Ammon's horn (tissue), 1 donor: Measurements from ENCODE around the gene ZC3HAV1.
"Not testable (repeated sequence)": the region's sequence is repeated elsewhere in the genome, so short reads cannot be mapped to it uniquely, and the experiment has no call there.

Experiments
- DNase-seq: peaks from one replicate; pipeline ENCODE4 v3.0.0-alpha.2; 2016; ENCODE audit warnings: low spot score

Gene ZC3HAV1

DNA sequence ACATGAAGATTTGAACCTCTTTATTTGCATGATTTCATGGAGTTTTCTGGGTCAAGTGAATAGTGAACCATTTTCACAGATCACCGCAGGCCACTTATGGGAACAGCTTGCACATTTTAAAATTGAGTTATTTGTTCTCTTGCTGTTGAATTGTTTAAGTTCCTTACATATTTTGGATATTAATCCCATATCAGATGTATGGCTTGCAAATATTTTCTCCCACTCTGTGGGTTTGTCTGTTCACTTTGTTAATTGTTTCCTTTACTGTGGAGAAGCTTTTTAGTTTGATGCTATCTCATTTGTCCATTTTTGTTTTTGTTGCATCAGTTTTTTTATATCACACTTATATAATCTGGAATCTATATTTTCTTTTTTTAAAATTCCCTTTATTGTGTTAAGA is 59.6 kb downstream of the ZC3HAV1 start:
- no peak for DNase-seq

DNA sequence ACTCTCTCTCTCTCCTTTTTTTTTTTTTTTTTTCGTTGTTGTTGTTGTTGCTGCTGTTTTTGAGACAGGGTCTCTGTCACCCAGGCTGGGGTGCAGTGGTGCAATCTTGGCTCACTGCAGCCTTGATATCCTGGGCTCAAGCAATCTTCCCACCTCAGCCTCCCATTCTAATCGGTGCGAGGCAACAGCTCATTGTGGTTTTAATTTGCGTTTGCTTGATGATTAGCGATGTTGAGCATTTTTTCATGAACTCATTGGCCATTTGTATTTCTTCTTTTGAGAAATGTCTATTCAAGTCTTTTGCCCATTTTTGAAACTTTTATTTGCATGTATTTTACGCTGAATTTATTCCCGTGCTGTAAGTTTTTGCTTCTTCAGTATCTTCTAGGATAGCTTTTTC is 60.4 kb downstream of the ZC3HAV1 start:
- no peak for DNase-seq

DNA sequence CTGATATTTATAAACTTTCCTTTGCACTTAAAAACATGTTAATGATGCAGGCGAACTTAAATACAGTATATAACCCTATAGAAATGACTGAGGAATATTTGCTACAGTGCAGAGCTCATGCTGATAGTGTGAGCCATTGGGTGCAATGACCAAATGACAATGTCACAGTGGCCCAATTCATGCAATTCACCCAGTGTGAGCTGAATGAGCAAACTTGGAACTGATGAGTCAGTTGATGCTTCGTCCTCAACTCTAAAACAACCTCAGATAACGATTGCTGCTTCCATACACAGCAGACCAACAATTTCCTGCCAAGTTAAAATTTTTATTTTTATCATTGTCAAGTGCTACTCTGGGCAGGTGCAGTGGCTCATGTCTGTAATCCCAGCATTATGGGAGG is 61.5 kb downstream of the ZC3HAV1 start:
- DNase-seq, result no peak

DNA sequence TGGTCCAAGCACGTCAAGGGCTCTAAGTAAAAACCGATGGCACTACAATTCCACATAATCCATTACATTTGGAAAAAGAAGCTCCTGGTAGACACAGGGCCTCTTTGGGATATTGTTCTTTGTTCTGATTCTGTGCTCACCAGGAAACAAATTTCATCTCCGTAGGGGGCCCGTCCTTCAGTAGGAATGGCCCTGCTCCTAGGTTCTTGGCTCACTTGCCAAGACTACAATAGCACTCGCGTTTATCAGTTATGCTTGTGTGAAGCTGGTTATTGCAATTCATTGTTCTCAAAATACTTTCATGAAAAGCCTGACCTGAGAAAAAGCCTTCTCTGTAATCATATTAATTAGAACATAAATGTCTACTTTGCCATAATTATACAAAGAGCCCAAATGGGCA is 63.4 kb downstream of the ZC3HAV1 start:
- no peak for DNase-seq

DNA sequence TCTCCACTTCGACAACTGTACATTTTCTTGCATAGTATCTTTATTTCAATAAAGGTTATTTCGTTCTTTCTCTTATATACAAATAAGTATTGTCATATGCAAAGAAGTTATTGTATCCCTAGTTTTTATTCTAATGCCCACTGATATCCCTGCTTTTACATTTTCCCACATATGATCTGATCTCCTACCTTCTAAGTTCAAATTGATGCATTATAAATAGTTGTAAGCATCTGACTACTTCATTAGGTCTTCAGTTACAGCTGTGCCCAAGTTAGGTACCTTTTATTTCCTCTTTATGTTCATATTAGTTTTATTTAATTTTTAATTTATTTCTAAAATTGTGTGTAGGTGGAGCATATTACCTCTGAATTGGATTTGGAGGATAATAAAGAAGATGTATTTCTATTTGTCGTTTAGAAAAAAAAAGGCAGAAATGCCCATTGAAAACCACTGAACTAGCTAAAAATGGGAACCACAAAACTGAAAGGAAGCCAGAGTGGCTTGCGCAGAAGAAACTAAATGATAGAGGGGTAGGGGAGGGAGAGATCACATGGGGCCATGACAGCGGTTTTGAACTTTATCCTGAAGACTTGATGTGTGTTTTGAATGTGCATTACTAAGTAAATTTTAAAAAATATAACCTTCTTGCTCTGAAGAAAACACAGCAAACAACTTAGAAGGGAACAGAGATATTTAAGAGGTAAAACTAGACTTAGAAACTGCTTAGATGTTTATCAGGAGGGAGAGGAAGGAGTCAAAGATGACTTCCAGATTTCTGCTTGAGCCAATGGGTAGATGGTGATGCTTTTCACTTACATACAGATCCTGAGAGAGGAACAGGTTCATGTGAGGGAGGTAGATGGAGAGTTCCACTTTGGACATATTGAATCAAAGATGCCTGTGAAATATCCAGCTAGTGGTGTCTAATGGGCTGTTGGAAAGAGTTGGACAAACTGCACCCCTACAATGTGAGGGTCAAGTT is 64.4 kb downstream of the ZC3HAV1 start:
- no peak for DNase-seq

DNA sequence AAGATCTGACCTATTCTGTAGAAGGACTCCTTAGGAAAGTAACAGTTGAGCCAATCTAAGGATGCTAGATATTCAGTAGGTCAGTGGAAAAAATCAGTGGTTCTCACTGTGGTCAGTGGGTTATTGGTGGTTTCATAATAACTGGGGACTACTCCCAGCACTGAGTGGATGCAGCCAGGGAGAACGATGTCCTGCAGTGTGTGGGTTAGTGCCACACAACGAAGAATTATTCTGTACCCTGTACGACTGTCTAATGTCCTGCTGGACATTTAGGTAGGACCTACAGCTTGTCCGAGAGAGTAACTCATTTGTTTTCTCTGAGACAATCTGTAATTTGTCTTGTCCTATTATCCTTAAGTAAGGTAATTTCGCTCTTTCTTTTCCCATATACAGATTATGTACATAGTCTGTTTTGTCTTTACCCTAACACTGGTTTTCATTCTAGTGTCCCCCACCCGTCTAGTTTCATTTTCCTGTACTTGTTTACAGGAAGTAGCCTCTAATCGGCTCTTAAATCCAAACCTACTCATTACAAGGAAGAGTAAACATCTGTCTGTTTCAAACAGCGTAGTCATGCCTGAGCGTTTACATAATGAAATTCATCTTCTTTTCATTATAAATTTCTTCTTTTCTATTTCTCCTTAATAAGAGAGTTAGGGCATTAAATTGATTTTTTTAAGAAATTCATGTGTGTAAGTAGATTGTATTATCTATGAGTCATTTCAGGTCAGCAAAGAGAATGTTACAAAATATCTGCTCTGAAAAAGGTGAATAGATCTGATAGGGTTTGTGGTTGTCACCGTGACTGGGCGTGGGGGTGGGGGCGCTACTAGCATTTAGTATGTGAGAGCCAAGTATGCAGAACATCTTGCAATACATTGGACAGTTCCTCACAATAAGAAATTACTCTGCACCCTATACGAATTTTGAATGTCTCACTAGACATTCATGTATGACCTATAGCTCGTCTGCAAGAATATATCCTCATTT is 65.4 kb downstream of the ZC3HAV1 start:
- DNase-seq, result no peak

DNA sequence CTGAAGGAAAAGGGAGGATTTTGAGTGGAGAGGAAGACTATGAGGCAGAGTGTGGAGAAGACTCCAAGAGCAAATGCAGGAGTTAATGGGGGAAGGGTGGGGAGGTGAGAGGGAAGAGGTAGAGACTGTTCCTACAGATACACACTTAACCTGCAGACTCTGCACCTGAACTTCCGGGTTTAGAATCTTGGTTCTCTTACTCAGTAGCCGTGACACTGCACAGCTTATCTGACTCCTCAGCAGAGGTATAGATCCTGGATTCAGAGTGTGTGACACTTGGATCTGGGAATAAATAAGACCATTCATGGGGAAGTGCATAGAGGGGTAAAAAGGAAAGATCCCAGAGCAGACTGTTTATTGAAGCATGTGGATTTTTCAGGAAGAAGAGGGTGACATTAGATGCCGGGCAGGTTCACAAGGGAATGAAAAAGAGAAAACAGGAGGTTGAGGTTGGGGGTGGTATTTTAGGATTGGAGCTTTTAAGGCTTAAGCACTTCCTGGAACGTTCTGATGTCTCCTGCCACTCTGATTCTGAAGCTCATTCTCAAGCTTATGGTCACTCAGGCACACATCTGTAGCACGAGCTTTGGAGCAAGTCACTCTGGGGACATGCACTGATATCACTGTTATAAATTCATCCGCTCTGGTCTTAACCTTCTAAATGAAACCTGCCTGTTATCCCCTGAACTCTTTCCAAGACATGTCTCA is 68.0 kb downstream of the ZC3HAV1 start:
- no peak for DNase-seq

DNA sequence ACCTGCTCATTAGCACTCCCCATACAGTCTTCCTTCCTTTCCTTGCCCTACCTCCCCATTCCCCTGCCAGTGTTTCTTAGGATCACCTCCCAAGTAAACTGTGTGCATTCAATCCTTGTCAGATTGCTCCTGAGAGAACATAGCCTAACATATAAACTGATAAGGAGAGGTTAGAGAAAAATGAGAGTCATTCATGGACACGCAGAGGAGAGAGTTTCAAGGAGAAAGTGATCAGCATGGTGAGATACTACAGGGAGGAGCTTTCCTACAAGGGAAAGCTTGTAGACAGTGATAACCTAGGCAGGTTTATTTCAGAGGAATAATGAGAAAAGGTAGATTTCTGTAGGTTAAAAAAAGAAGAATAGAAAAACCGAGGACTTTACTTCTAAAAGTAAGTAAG is 70.8 kb downstream of the ZC3HAV1 start:
- no peak for DNase-seq

DNA sequence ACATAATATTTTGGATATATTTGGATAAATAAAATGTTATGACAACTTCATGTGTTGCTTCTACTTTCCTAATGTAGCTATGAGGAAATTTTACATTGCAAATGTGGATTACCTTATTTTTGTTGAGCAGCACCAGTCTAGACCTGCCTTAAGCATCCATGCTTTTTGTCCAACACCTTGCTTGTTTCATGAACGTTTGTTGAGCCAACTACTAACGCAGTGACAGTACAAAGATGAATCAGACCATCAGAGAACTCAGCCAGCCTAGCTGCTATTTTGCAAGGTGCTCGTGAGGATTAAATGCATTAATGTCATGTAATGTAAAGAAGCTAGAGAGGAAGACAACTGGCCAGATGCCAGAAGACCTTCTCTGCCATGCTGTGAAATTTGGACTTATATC is 72.6 kb downstream of the ZC3HAV1 start:
- no peak for DNase-seq

DNA sequence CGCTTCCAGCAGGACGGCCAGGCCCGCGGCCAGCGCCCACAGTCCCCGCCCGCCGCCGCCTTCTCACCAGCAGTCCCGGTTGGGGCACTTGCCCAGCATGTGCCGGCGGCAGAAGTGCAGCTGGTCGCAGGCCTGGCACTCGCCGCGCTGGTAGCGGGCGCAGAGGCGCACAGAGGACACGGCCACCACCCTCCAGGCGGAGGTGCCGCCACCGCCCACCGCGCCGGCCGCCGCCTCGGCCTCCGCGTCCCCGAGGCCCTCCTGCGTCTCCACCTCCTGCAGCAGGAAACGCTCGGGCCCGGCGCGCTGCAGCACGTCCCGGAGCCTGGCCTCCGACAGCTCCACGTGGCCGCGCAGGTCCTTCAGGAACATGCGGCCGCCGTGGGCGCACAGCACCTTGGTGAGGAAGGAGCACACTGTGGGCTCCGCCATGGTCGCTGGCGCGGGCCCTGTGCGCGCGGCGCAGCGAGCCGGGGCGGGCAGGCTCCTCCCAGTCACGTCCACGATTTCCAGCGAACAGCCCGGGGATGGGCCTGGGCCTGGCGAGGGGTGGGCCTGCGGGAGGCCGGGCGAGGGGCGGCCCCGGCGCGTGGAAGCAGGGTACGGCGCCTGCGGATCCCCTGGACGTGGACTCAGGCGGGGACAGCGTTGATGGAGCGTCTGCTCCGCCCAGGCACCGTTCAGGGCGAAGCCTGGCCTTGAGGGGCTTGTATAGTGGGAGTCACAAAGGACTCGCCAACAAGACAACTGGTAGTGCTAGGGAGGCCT is 73.8 kb downstream of the ZC3HAV1 start, which contains the start of gene ZC3HAV1L:
Gene ZC3HAV1L, minus strand, starts transcription at position 457 of the 768 bp plus-strand sequence. Its CDS starts 25 bp downstream, at position 432.
- DNase-seq, result peak; percentile 38

DNA sequence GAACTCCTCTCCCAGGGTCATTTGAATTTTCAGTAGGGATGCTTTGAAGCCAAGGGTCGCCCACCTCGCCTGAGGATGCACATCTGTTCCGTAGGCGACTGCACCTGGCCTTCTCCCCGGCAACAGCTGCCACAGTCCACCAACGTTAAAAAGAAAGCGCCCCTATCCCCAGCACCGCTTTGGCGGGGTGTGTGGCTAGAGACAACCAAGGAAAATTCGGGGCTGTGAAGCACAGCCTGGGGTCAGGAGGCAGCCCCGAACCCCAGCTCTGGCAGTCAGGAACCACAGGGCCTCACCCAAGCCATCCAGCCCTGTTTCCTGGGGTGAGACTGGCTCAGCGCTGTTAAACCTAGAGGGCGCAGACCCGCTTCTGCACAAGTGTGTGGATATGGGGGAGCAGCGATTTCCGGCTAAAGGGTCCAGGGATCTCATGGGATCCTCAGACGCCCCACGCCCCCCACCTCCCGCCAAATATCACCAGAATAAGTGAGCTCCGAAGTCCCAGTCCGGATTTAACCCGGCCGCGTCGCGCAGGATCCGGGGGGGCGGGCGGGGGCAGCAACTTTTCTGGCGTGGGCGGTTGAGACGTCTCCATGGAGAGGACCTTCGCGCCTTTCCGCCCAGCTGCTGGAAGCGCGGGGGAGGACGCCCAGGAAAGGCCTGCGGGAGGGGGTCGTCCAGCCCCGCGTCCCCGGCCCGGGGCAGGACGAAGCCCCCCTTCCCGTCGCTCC is 74.5 kb downstream of the ZC3HAV1 start:
- DNase-seq, result no peak

DNA sequence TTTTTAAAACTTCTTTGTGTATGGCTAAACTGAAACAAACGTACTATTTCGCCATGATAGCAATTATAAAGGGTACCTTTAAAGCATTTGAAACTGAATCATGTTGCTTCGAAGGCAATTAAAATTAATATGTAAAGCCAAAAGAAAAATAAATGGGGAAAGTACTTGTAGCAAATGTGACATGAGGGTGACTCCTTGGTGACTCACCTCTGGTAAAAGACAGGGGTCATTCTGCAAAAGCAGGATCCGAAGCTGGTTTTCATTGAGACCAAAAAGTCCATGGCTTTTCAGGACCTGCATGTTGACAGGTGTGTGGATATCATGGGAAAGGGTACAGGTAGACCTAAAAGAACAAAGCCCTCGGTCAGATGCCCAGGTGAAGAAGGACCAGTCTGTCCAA is 75.2 kb downstream of the ZC3HAV1 start:
- DNase-seq, result no peak

DNA sequence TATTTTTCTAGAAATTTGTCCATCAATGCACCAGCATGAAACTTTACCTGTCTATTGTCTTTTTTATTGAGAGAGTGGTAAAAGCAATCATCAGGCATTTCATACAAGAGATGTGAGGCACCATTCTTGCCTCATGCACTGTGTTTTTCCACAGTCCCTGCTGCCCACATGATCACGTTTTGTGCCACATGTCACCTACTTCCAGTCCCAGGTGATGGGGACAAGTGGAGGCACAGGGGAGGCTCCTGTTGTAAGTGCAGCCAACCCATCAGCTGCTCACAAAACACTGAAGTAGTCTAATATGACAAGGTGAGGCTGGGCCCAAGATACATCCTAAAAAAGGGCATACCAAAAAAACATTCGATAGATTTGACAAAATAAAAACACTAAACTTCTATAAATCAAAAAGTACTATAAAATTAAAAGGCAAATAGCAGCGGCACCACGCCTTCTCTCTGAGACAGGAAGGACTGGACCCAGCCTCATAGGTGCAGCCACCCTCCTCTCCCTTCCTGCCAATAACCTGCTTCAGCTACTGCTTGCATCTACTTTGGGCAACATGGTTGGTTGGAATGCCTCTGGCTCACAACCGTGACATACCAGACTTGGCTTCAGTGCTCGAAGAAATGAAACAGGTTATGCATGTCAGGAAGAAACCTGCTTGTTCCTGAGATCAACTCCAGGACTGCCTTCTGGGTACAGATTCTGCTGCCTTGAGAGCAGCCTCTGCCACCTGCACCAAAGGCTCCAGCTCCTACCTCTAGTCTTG is 76.0 kb downstream of the ZC3HAV1 start:
- DNase-seq, result no peak

DNA sequence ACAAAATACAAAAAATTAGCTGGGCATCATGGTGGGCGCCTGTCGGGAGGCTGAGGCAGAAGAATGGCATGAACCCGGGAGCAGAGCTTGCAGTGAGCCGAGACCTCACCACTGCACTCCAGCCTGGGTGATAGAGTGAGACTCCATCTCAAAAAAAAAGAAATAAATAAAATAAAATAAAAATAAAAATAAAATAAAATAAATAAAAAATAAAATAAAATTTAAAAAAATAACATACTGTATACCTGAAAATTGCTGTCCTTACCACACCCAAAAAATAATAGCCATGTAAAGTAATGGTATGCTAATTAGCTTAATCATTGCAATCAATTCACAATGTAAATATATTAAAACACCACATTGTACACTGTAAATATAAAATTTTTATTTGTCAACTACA is 77.0 kb downstream of the ZC3HAV1 start:
- no peak for DNase-seq

DNA sequence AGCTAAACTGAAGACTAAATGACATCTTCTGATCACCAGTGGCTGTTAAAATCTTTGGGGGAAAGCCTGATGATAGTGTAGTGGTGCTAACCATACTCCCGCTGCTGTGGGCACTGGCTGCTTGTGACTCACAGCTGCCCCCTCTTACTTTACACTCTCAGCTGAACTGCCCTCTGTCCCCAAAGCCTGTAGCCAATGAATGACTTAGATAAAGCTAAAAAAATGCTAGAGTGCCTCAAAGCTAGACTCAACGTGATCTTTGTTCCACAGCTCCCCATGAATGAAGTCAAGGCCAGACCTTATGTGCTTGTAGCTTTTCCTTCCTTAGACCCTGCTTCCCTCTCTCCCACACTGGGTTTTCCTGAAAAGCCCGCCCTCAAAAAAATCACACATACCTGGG is 80.2 kb downstream of the ZC3HAV1 start:
- DNase-seq, result no peak

DNA sequence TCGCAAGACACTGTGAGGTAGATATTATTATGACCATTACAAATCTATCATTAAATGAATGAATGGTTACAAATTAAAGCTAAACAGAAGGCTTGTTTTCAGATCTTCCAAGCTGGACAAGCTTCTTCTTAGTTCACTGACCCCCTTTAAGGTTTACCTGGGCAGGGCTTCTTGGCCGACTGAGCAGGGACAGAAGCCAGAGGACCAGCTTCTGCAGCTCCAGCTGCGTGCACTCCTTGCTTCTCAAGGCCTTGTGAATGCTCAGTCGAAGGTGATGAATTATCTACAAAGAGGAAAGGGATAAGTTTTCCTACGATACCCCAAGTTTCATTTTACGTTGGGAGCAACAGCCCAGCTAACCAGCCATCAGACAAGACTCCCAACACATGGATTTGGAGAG is 83.0 kb downstream of the ZC3HAV1 start:
- DNase-seq, result no peak

DNA sequence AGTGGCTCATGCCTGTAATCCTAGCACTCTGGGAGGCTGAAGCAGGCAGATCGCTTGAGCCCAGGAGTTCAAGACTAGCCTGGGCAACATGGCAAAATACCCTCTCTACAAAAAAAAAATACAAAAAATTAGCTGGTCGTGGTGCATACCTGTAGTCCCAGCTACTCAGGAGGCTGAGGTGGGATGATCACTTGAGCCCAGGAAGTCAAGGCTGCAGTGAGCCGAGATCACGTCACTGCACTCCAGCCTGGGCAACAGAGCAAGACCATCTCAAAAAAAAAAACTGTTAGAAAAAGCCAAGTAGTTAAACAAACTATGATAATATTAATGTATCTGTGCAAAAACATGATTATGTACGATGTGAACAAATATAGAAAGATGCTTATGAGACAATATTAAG is 83.7 kb downstream of the ZC3HAV1 start:
- not testable (repeated sequence) for DNase-seq

DNA sequence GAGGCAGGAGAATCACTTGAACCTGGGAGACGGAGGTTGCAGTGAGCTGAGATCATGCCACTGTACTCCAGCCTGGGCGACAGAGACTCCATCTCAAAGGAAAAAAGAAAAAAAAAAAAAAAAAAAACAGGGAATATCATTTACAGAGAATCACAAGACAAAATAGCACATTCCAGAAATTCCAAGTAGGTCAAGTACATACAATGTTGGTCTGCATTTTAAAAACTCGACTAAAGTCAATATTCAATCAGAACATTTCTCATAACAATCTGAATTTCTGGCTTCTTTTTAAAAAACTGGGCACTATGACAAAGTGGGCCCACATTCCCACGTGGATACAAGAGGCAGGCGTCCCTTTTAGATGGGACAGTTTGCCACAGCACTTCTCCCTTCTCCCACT is 86.4 kb downstream of the ZC3HAV1 start:
- DNase-seq, result no peak

DNA sequence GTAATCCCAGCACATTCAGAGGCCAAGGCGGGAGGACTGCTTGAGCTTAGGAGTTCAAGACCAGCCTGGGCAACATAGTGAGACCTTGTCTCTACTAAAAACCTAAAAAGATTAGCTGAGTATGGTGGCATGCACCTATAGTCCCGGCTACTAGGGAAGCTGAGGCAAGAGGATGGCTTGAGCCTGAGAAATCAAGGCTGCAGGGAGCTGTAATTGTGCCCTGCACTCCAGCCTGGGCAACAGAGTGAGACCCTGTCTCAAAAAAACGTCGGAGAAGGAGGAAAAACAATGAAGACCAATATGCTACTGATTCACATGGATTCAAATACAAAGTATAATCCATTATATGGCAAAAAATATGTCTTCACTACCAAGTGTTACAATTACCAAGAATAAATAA is 87.2 kb downstream of the ZC3HAV1 start:
- no peak for DNase-seq

DNA sequence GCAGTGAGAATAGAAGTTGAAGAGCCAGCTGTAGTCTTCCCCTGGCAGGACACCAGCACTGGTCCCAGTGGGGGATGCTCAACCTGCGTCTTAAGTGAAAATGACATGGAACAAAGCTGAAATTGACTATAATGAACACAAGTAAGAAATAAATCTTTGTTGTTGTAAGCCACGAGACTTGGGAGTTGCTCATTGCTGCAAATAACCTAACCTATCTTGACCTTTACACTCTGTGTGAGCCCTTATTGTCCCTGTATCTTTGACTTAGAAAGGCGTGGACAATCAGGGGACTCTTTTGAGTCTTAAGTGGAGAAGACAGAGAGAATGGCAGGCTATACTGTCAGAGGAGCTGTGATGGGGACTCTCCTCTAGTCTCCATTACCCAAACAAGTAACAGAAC is 90.6 kb downstream of the ZC3HAV1 start:
- DNase-seq, result no peak
